K562 (cell line): ENCODE measurements around the gene PFKFB2. TPM values are rescaled to one million over a fixed set of nuclear protein-coding genes. Genes with fewer than 3 reads are reported as not detected.
A peak's percentile ranks its signal among the peaks of the same experiment; 100 is the strongest.

Experiments
- E2F3 ChIP-seq: fragments of 250-450 bp; sonication (Bioruptor Pico); IDR thresholded peaks from 2 replicates; pipeline ENCODE4 v1.4.0; 2020; ENCODE audit warnings: mild to moderate bottlenecking
- FOS ChIP-seq: IDR thresholded peaks from 3 replicates; pipeline ENCODE4 v1.6.1; 2011; ENCODE audit not compliant: insufficient read length; ENCODE audit errors: extremely low read depth
- MAFF ChIP-seq: IDR thresholded peaks from 2 replicates; pipeline ENCODE4 v1.6.1; 2012; ENCODE audit warnings: low read length, improper control_type of control experiment
- ZNF133 ChIP-seq: fragments of 250-450 bp; sonication (Bioruptor Pico); IDR thresholded peaks from 2 replicates; pipeline ENCODE4 v1.4.0; 2020; ENCODE audit warnings: mild to moderate bottlenecking
- ZNF175 ChIP-seq: fragments of 200-800 bp; sonication (Bioruptor generic); IDR thresholded peaks from 2 replicates; pipeline ENCODE4 v1.6.1; 2016; ENCODE audit warnings: low read depth, mild to moderate bottlenecking, missing genetic modification characterization, missing compliant biosample characterization
- ZNF431 ChIP-seq: sonication (generic); formaldehyde crosslinking; IDR thresholded peaks from 2 replicates; pipeline ENCODE4 v1.8.0; 2022; ENCODE audit warnings: mild to moderate bottlenecking, missing genetic modification reagents
- ZNF57 ChIP-seq: fragments of 450-650 bp; formaldehyde crosslinking; IDR thresholded peaks from 2 replicates; pipeline ENCODE4 v1.4.0; 2020; ENCODE audit warnings: mild to moderate bottlenecking, moderate library complexity
- ZNF699 ChIP-seq: fragments of 250-450 bp; sonication (Bioruptor Pico); IDR thresholded peaks from 2 replicates; pipeline ENCODE4 v1.8.0; 2021; ENCODE audit warnings: mild to moderate bottlenecking, moderate library complexity; ENCODE audit not compliant: insufficient replicate concordance
- polyA plus RNA-seq, 8 experiments: library from polyadenylated mRNA; depleted of rRNA in 4 of 8; stranded (reverse) in 5 of 8; unstranded in 3 of 8; fragments of >200 nt; fragmentation: Nextera tagmentation in 2 of 8; fragmentation: Illumina TruSeq in 1 of 8; extraction: Ambion mirVana in 2 of 8; extraction: Trizol in 1 of 8; gene quantifications; 2 replicates each; pipeline versions ENCODE4 v1.2.1 to v1.2.3, GENCODE V29; 2011 to 2014; ENCODE audit warnings: inconsistent platforms in 1 of 8, missing spikeins in 1 of 8
- total RNA-seq, 7 experiments: library from RNA; depleted of rRNA in 6 of 7; stranded (reverse); fragments of >200 nt in 6 of 7; fragmentation: Illumina TruSeq in 2 of 7; extraction: Trizol in 2 of 7; gene quantifications; 2 replicates each; pipeline versions ENCODE4 v1.2.1 to v1.2.3, GENCODE V29; 2011 to 2021; ENCODE audit warnings: low replicate concordance in 1 of 7
- TF ChIP-seq, protein P1 (sequence below): fragments of 250-450 bp; sonication (Bioruptor Pico); IDR thresholded peaks from 2 replicates; pipeline ENCODE4 v1.5.0; 2021
- TF ChIP-seq, protein P2 (sequence below): fragments of 250-450 bp; sonication (Bioruptor Pico); IDR thresholded peaks from 2 replicates; pipeline ENCODE4 v1.4.0; 2020; ENCODE audit warnings: mild to moderate bottlenecking, moderate library complexity
- TF ChIP-seq, protein P3 (sequence below): conservative IDR thresholded peaks from 2 replicates; pipeline ENCODE4 v1.6.1; 2011; ENCODE audit warnings: low read depth, mild to moderate bottlenecking, low read length; ENCODE audit not compliant: control insufficient read depth
- TF ChIP-seq, protein P4 (sequence below): fragments of 250-450 bp; sonication (Bioruptor Pico); IDR thresholded peaks from 2 replicates; pipeline ENCODE4 v1.5.0; 2021
- TF ChIP-seq, protein P5 (sequence below), 2 experiments: fragments of 150-350 bp in 1 of 2; IDR thresholded peaks; 2 replicates each; pipeline ENCODE4 v1.6.1; 2012 to 2016; ENCODE audit warnings: low read depth in 2 of 2, low read length in 2 of 2, mild to moderate bottlenecking in 1 of 2, moderate library complexity in 1 of 2
- TF ChIP-seq, protein P6 (sequence below): sonication (generic); formaldehyde crosslinking; IDR thresholded peaks from 2 replicates; pipeline ENCODE4 v1.8.0; 2022; ENCODE audit warnings: mild to moderate bottlenecking, missing genetic modification reagents

Gene PFKFB2
- total and polyA plus RNA-seq, 9 of the 15 experiments (the other 6 are each of a cell fraction or from before 2014, with no cell fraction given) = 6.9 to 26.0 (median 16.4) TPM

DNA sequence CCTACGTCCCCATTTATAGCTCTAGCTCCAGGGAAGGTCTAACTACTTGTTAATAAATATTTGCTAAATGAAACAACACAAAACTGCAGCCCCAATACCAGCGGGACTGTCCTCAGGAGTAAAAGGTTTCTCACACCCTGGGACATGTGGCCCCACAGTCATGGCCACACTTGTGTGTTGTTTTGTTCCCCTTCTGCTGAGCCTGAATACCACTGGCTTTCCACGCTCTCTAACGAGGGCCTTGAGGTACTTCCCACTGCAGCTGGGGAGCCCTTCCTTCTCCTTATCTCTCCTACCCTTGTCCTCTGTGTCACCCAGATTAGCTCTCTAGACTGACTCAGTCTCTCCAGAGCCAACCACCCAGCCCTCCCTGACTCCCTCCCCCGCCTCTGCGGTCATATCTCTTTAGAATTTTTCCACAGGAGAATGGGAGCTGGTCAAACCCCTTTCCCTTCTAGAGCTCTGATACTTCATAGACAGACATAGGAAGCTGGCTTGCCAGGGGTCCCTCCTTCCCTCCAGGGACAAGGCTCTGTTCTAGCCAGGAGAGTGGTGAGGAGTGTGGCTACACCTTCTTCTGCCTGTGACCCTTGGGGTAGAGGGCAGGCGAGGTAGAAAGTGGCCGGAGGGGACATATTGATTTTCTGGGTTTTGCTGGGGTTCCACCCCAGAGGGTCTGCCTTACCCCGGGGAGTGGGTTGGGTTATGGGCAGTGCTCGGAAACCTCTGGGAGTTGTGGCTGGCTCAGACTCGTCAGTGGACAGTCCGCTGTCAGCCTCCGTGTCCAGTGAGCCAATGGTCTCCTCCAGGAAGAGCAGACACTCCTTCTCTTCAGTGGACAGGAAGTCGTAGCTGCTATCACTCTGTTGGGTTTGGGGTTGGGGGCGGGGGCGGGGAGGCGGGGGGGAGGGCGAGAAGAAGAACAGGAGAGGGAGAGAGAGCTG is 28.6 kb upstream of the PFKFB2 start (continued):
- TF ChIP-seq ZNF57 (CRISPR knock-in tag) (peak; percentile 81; the same call in 1 of the 2 replicates), ZNF699 (CRISPR knock-in tag) (peak; percentile 92), ZNF431 (CRISPR knock-in tag) (peak; percentile 80; the same call in 1 of the 2 replicates), ZNF133 (CRISPR knock-in tag) (peak; percentile 91), MAFF (no peak), E2F3 (CRISPR knock-in tag) (peak; percentile 96), ZNF175 (CRISPR knock-in tag) (peak; percentile 99), FOS (peak; percentile 73)
- TF ChIP-seq, protein P1, sequence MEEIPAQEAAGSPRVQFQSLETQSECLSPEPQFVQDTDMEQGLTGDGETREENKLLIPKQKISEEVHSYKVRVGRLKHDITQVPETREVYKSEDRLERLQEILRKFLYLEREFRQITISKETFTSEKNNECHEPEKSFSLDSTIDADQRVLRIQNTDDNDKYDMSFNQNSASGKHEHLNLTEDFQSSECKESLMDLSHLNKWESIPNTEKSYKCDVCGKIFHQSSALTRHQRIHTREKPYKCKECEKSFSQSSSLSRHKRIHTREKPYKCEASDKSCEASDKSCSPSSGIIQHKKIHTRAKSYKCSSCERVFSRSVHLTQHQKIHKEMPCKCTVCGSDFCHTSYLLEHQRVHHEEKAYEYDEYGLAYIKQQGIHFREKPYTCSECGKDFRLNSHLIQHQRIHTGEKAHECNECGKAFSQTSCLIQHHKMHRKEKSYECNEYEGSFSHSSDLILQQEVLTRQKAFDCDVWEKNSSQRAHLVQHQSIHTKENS (CRISPR knock-in tag) = peak; percentile 82; the same call in 1 of the 2 replicates
- TF ChIP-seq, protein P2, sequence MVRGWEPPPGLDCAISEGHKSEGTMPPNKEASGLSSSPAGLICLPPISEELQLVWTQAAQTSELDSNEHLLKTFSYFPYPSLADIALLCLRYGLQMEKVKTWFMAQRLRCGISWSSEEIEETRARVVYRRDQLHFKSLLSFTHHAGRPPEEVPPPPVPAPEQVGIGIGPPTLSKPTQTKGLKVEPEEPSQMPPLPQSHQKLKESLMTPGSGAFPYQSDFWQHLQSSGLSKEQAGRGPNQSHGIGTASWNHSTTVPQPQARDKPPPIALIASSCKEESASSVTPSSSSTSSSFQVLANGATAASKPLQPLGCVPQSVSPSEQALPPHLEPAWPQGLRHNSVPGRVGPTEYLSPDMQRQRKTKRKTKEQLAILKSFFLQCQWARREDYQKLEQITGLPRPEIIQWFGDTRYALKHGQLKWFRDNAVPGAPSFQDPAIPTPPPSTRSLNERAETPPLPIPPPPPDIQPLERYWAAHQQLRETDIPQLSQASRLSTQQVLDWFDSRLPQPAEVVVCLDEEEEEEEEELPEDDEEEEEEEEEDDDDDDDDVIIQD (CRISPR knock-in tag) = peak; percentile 98
- TF ChIP-seq, protein P3, sequence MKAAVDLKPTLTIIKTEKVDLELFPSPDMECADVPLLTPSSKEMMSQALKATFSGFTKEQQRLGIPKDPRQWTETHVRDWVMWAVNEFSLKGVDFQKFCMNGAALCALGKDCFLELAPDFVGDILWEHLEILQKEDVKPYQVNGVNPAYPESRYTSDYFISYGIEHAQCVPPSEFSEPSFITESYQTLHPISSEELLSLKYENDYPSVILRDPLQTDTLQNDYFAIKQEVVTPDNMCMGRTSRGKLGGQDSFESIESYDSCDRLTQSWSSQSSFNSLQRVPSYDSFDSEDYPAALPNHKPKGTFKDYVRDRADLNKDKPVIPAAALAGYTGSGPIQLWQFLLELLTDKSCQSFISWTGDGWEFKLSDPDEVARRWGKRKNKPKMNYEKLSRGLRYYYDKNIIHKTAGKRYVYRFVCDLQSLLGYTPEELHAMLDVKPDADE = peak; percentile 95
- TF ChIP-seq, protein P4, sequence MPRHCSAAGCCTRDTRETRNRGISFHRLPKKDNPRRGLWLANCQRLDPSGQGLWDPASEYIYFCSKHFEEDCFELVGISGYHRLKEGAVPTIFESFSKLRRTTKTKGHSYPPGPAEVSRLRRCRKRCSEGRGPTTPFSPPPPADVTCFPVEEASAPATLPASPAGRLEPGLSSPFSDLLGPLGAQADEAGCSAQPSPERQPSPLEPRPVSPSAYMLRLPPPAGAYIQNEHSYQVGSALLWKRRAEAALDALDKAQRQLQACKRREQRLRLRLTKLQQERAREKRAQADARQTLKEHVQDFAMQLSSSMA (CRISPR knock-in tag) = peak; percentile 54; the same call in 1 of the 2 replicates
- TF ChIP-seq, protein P5, sequence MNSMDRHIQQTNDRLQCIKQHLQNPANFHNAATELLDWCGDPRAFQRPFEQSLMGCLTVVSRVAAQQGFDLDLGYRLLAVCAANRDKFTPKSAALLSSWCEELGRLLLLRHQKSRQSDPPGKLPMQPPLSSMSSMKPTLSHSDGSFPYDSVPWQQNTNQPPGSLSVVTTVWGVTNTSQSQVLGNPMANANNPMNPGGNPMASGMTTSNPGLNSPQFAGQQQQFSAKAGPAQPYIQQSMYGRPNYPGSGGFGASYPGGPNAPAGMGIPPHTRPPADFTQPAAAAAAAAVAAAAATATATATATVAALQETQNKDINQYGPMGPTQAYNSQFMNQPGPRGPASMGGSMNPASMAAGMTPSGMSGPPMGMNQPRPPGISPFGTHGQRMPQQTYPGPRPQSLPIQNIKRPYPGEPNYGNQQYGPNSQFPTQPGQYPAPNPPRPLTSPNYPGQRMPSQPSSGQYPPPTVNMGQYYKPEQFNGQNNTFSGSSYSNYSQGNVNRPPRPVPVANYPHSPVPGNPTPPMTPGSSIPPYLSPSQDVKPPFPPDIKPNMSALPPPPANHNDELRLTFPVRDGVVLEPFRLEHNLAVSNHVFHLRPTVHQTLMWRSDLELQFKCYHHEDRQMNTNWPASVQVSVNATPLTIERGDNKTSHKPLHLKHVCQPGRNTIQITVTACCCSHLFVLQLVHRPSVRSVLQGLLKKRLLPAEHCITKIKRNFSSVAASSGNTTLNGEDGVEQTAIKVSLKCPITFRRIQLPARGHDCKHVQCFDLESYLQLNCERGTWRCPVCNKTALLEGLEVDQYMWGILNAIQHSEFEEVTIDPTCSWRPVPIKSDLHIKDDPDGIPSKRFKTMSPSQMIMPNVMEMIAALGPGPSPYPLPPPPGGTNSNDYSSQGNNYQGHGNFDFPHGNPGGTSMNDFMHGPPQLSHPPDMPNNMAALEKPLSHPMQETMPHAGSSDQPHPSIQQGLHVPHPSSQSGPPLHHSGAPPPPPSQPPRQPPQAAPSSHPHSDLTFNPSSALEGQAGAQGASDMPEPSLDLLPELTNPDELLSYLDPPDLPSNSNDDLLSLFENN (IDR thresholded peaks at IDR 0.05; ENCODE audit: low read depth in 2 of 2, low read length in 2 of 2) = peak in 1 of 2 experiments; percentile 98; a peak in 2 of 4 replicates
- TF ChIP-seq, protein P6, sequence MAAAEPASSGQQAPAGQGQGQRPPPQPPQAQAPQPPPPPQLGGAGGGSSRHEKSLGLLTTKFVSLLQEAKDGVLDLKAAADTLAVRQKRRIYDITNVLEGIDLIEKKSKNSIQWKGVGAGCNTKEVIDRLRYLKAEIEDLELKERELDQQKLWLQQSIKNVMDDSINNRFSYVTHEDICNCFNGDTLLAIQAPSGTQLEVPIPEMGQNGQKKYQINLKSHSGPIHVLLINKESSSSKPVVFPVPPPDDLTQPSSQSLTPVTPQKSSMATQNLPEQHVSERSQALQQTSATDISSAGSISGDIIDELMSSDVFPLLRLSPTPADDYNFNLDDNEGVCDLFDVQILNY (CRISPR knock-in tag) = peak; percentile 71
